ENCODE results near the gene KCNJ10.

The KCNJ10 gene

GRCh38 chr1:160081261-160081936, 11.4 kb upstream of the KCNJ10 start, which contains the start of gene KCNJ9:
TSS of gene KCNJ9 (plus strand) at chr1:160081538. CDS start at chr1:160084031, 2,493 bp downstream.
- TF ChIP-seq CTCF (conservative IDR thresholded peaks at IDR 0.05): no peak
- no peak within 1 kb of the TSS for H3K27ac ChIP-seq

- no peak overlapping the region for H3K27ac ChIP-seq
- TF ChIP-seq CTCF (conservative IDR thresholded peaks at IDR 0.05): no peak
Measured at GRCh38 chr1:160080381-160081100, 10.6 kb upstream of the KCNJ10 start.

- TF ChIP-seq CTCF (conservative IDR thresholded peaks at IDR 0.05): no peak
- no peak overlapping the region for H3K27ac ChIP-seq
Measured at GRCh38 chr1:160079448-160079847, 9.5 kb upstream of the KCNJ10 start.

- H3K27ac ChIP-seq: no peak overlapping the region
- TF ChIP-seq CTCF (conservative IDR thresholded peaks at IDR 0.05): peak; percentile 79
Measured at GRCh38 chr1:160078512-160079195, 8.7 kb upstream of the KCNJ10 start.

- TF ChIP-seq CTCF (conservative IDR thresholded peaks at IDR 0.05): no peak
- no peak overlapping the region for H3K27ac ChIP-seq
Measured at GRCh38 chr1:160077486-160077885, 7.5 kb upstream of the KCNJ10 start.

GRCh38 chr1:160076295-160076694, 6.3 kb upstream of the KCNJ10 start:
- no peak for TF ChIP-seq CTCF (conservative IDR thresholded peaks at IDR 0.05)
- no peak overlapping the region for H3K27ac ChIP-seq

GRCh38 chr1:160075836-160076235, 5.9 kb upstream of the KCNJ10 start:
- no peak for TF ChIP-seq CTCF (conservative IDR thresholded peaks at IDR 0.05)
- no peak overlapping the region for H3K27ac ChIP-seq

Data from VCaP (cell line).